Panc1 (cell line): ENCODE data around the gene LMAN1L.

Experiments
- CTCF ChIP-seq: fragments of 450-650 bp; IDR thresholded peaks from 2 replicates; pipeline ENCODE4 v1.5.1; 2017; ENCODE audit warnings: mild to moderate bottlenecking
- POLR2AphosphoS5 ChIP-seq: IDR thresholded peaks from 2 replicates; pipeline ENCODE4 v1.6.1; 2012; ENCODE audit warnings: mild to moderate bottlenecking, low read depth, low read length, moderate library complexity

- TF ChIP-seq CTCF, result no peak
- no peak for TF ChIP-seq POLR2AphosphoS5
Observed at GRCh38 chr15:74868059-74868458, 55.4 kb downstream of the LMAN1L start.
